COLO668 (cell line): ENCODE measurements around the gene SLC22A13.
"Not testable (repeated sequence)": the region's sequence is repeated elsewhere in the genome, so short reads cannot be mapped to it uniquely, and the experiment has no call there.

Source experiments
- DNase-seq: peaks from one replicate; lab custom pipeline; 2025; ENCODE audit not compliant: unreplicated experiment; lab: John Stamatoyannopoulos, UW

SLC22A13 gene

GRCh38 chr3:38297537-38297936, 31.9 kb downstream of the SLC22A13 start:
- no peak for DNase-seq

- no peak for DNase-seq
Observed at GRCh38 chr3:38297947-38298711, 32.5 kb downstream of the SLC22A13 start.

DNA sequence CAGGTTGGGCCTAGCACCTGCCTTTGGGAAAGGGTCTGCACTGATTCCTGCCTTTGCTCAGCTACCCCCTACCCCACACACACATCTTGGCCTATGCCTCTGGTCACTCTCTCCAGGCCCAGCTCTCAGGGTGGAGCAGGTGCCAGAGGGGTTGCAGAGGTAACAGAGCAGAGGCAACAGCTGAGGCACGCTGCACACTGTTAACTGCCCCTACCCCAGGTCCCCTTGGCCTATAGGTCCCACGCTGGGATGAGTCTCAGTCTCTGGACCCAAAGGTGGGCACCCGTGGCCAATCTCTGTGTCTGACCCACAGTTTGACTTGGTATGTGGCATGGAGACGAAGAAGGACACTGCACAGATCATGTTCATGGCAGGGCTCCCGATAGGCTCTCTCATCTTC, 41.3 kb downstream of the SLC22A13 start:
- no peak for DNase-seq

GRCh38 chr3:38307599-38307998, 42.0 kb downstream of the SLC22A13 start:
- DNase-seq = no peak

DNA sequence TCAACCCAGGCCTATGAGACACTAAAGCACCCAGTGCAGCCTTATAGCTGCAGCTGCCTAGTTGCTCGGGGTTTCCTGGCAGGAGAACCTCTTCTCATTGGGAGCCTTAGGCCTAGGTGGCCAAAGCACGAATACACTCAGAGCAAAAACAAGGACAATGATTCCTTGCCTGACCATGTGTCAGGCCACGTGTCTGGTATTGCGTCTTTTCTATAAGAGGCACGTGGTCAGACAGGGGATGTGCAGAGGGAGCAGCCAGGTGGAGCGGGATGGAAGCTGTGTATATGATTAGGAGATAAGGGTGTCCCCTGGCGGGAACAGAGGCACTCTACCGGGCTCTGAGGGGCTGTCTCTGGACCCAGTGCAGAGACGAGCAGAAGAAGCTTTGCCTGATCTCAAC, 42.8 kb downstream of the SLC22A13 start:
- no peak for DNase-seq

DNA sequence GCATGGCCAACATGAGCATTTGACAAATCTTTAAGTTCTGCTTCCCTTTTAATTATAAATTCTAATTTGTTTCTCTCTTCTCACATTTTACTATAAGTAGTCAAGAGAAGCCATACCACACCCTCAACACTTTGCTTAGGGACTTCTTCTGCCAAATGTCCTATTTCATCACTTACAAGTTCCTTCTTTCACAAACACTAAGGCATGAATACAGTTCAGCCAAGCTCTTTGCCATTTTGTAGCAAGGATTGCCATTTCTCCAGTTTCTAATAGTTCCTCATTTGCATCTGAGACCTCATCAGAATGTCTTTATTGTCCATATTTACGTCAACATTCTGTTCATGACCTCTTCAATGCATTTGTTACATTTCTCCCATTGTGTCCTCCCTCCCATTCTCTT, 45.9 kb downstream of the SLC22A13 start:
- DNase-seq = no peak

GRCh38 chr3:38311941-38312340, 46.3 kb downstream of the SLC22A13 start:
- no peak for DNase-seq

- no peak for DNase-seq
Observed at GRCh38 chr3:38312356-38312755, 46.7 kb downstream of the SLC22A13 start.

- no peak for DNase-seq
Observed at GRCh38 chr3:38313263-38313662, 47.7 kb downstream of the SLC22A13 start.

DNA sequence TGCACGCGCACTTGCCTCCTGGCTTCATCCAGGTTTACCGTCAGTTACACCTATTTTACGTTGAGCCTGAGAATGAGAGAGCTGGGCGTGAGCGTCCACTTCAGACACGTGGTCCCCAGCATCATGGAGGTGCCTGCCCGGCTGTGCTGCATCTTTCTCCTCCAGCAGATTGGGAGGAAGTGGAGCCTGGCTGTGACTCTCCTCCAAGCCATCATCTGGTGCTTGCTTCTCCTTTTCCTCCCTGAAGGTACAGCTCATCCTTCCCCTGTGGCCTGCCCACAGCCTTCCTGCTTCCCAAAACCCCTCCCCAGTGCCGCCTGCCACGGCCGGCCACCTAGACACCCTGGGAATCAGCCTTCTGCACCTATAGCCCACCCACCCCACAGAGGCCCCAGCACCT, 48.1 kb downstream of the SLC22A13 start:
- no peak for DNase-seq

DNA sequence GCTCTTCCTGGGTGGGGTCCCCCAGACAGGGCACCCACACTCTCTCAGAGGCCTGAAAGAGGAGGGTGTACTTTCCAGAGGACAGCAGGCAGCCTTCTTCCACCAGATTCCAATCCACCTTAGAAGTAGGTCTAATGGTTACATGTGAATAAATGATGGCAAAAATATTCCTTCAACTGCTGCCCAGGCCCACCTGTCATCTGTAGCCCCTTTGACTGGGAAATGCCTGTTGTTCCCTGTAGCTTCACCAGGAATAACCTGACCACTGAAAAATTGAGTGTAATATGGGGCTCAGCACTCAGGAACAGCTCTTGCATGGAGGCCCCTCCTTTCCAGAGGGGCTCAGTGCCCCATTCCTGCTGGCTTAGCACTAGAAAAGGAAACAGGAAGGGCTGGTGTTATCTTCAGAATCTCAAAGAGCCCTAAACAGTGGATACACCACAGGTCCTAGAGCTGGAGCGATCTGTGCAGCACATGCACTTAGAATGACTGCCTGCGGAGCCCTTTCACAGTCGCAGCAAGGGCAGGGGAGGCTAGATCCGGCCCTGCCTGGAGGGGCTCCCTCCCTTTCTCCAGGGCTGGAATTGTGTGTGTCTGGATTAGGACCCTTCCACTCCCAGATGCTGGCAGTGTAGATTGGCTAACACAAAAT, 48.6 kb downstream of the SLC22A13 start:
- no peak for DNase-seq

DNA sequence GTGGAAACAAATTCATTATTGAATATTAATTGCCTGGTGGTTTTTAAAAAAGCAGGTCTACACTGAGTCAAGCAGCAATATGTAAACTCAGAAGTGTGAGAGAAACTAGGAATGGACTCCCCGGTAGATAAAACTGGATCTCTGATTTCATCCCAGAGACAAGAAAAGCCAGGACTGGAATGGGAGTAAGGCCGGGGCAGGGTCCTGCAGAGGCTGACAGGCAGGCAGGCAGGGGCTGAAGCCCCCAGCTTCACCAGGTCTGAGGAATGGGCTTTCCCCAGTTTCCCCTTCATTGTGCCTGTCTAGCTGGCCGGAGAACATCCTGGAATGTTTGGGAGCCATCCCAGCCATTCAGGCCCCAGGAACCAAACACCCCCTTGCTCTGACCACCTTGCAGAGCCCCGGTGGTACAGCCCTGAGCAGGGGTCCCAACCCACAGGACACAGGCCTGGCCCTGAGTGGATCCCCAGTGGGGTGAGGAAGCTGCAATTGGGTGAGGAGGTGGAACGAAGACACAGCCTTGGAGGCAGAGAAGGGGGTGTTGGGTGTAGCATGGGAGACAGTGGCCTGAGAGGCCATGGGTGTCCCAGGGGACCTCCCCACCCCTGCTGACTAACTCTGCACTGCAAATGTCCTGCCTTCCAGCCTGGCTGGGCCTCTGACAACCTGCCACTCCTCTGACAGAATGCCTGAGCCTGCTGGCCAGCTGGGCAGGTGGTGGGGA, 49.3 kb downstream of the SLC22A13 start:
- DNase-seq = no peak

DNA sequence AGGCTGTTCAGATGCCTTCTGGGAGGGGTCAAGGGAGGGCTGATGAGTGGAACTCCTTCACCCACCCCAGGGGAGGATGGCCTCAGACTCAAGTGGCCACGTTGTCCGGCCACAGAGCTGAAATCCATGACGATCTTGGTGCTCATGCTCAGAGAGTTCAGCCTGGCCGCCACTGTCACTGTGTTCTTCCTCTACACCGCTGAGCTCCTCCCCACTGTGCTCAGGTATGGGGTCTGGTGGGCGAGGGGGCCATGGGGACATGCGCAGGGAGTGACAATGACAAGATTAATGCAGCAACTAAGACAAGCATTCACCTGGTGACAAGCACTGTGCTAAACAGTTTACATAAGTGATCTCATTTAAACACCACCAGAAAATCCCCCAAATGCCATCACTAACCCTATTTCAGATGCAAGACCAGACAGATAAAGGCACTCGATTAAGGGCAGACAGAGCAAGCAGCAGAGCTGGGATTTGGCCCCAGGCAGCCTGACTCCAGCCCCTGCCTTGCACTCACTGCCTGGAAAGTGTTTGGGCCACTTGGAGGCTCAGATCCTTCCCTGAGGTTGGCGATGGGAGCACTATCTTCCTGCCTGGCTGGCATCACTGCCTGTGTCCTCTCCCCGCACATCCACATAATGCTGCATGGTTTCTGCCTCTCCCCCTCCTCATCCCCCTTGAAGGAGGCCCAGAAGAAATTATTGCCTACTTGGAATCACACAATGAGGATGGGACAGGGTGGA, 50.0 kb downstream of the SLC22A13 start:
- DNase-seq = no peak

- no peak for DNase-seq
Observed at GRCh38 chr3:38316356-38317191, 51.0 kb downstream of the SLC22A13 start.

GRCh38 chr3:38317192-38317759, 51.7 kb downstream of the SLC22A13 start:
- DNase-seq = no peak

DNA sequence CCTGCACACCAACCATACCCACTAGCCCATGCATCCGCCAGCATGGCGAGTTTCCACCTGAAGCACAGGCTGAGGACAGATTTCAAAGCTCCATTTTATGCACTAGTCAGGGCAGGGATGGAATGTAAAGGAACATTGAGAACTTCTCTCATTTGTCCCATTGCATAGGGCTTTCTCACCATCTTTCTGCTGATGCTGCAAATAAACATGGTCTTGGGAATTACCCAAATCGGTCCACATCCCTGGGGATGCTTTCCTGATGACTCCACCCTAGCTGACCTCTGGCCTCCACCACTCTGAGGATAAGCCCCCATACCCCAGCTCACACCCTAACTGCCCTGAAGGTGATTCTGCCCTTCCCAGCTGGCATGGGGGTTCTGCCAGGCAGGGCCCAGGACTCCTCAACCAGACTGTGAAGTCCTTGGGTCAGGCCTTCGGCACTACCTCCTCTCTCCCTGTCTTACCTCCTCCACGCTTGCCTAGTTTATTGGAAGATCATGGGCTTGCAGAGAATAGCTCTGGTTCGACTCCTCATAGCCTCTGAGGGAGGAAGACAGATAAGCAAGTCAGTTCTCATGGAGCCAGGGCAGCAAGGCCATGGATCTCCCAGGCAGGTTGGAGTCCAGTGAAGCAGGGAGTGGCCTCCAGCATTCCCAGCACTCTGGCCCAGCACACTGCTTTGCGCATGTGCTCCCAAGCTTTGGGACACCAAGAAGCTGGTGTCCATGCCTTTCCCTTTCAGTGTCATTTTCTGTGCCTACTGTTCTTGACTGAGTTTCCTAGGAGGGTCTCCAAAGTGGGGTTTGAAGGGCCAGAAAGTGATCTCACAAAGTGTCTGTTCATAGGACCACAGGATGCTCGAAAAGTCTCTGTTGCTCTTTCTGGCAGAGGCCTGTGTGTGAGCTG, 53.4 kb downstream of the SLC22A13 start:
- no peak for DNase-seq

DNA sequence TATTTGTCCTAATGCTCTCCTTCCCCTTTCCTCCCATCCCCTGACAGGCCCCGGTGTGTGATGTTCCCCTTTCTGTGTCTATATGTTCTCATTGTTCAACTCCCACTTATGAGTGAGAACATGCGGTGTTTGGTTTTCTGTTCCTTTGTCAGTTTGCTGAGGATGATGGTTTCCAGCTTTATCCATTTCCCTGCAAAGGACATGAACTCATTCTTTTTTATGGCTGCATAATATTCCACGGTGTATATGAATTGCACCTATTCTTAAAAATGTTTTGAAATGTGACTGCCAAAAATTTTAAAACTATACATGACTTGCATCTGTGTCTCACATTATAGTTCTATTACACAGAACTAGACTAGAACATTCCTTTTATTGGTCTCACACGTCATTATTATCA, 55.0 kb downstream of the SLC22A13 start:
- DNase-seq = not testable (repeated sequence)

DNA sequence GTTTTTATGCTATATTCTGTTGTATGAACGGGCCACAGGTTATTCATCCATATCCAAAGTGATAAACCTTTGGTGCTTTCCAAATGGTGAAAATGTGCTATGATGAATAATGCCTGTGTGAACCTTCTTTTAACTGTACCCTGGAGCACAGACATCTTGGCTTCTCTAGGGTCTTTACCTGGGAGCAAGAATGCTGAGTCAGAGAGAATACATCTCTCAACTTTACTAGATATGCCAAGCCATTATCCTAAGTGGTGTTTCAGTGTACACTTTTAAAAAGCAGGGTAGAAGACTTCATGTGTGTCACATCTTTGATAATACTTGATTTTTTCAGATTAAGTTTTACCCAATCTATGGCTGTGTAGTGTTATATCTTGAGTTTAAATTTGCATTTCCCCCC, 57.4 kb downstream of the SLC22A13 start:
- DNase-seq = no peak

- no peak for DNase-seq
Observed at GRCh38 chr3:38325256-38325655, 59.6 kb downstream of the SLC22A13 start.
